NCI-H1092 treated with DMSO at 0.1 percent for 48 hours (cell line): ENCODE results near the gene SFI1.
"Not testable (repeated sequence)": the region's sequence is repeated elsewhere in the genome, so short reads cannot be mapped to it uniquely, and the experiment has no call there.

Experiments used
- DNase-seq: peaks from one replicate; lab custom pipeline; 2025; lab: John Stamatoyannopoulos, UW

SFI1 gene

DNA sequence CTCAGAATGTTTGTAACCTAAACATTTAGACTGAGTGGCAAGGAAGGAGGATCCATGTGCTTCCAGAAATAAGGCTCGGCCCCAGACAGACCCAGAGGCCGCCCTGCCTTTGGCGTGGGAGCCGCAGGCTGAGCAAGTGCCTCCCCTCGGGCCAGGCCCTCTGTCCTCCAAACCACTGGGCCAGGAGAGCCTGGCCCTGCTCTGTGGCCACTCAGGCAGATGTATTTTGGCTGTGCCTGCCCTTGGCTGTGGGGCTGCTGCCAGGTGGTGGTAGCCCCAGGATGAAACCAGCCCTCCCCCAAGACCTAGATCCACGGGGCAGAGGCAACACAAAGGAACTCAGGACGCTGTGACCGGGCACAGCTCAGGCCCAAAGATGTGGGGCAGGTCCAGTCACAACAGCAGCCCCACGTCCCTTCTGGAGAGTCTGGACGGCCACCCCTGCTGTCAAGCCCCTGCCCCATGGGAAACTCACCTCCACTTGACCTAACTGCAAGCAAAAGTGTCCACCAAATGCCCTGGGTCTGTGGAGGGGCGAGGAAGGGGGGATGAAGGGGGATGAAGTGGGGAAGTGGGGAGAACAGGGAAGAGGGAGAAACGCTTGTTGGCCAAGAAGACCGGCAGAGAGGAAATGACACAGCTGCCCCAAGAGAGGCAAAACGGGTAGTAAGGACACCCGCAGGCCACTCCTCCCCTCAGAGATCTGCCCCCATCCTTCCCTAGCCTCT, 141.7 kb downstream of the SFI1 start:
- no peak for DNase-seq

DNA sequence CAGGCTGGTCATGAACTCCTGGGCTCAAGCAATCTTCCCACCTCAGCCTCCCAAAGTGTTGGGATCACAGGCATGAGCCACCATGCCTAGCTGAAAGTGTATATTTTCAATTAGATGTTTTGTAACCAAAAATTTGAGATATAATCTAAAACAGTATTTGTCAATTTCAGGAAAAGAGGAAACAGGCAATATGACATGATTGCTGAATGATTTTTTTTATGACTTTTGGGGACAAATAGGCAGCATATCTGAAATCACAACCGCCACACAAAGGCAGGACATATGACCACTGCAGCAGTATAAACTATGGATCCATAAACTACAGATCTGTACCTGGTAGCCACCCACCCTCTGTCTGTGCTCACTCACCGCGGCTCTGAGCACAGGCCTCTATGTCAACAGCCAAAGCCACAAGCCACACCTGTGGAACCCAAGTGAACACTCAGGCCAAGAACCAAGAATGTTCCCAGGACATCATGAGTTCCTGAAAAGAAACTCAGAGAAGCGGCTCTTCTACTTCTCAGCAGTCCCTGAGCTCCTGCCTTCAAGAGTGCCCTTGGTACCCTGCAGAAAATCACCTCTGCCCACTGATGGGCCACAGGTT, 143.2 kb downstream of the SFI1 start:
- no peak for DNase-seq

GRCh38 chr22:31646186-31647019, 150.1 kb downstream of the SFI1 start:
- DNase-seq, result no peak

DNA sequence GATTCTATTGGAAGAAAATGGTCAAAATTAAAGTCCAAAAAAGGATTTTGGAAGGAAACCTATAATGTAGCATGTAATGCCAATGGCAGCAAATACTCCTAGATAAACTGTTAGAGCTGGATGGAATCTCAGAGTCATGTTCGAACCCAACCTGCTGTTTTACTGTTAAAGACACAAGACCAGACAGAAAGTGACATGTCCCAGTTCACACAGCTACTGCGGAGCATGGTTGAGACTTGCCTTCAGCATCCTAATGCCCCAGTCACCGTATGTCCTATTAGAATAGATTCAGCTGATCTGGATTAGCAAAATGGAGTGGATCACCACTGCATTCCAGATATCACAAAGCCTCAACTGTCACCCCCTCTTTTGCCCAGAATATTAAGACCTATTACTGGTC, 150.7 kb downstream of the SFI1 start:
- no peak for DNase-seq

- DNase-seq, result no peak
Observed at GRCh38 chr22:31647523-31648320, 151.4 kb downstream of the SFI1 start.

GRCh38 chr22:31650391-31650790, 154.1 kb downstream of the SFI1 start:
- DNase-seq, result no peak

DNA sequence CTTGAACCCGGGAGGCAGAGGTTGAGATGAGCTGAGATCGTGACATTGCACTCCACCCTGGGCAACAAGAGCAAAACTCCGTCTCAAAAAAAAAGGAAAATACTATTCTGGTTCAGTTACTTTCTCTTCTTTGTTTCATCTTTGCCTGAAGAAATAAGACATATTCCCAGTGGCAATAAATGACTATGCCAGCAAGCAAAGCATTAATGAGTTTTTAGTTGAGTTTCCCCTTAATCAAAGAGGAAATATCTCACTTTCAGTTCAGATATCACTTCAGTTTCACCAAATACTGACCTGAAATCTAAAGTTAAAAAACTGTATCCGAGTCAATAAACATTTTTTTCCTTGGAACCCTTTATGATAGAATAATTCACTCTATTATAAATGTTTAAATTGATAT, 155.3 kb downstream of the SFI1 start:
- DNase-seq, result no peak

DNA sequence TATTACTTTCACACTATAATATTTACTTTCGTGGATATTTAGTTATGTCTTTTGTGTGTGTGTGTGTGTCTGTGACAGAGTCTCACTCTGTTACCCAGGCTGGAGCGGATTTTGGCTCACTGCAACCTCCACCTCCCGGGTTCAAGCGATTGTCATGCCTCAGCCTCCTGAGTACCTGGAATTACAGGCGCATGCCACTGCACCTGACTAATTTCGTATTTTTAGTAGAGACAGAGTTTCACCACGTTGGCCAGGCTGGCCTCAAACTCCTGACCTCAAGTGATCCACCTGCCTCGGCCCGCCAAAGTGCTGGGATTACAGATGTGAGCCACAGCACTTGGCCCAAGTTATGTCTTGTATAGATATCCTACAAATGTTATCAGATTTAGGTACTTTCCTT, 155.8 kb downstream of the SFI1 start:
- DNase-seq, result no peak

- peak; percentile 3 for DNase-seq
Observed at GRCh38 chr22:31652911-31653684, 156.8 kb downstream of the SFI1 start.

DNA sequence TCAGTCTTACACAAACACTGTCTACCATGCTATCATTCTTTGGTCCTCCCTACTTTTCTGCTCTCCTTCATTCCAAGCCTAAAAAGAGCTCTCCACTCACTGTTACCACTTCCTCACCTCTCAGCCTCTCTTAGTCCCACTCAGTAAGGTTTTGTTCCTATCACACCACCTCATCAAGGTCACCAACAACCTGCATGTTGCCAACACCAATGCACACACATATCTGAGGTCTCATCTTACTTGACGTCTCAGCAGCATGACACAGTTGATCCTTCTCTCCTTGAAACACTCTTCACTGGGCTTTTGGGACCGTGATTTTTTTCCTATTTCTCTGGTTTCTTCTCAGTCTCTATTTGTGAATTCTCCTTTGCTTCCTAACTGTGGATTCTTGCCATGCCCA, 157.6 kb downstream of the SFI1 start:
- DNase-seq, result no peak

- DNase-seq, result no peak
Observed at GRCh38 chr22:31654408-31654807, 158.1 kb downstream of the SFI1 start.

- no peak for DNase-seq
Observed at GRCh38 chr22:31659246-31659645, 162.9 kb downstream of the SFI1 start.

- not testable (repeated sequence) for DNase-seq
Observed at GRCh38 chr22:31660860-31661341, 164.6 kb downstream of the SFI1 start.

DNA sequence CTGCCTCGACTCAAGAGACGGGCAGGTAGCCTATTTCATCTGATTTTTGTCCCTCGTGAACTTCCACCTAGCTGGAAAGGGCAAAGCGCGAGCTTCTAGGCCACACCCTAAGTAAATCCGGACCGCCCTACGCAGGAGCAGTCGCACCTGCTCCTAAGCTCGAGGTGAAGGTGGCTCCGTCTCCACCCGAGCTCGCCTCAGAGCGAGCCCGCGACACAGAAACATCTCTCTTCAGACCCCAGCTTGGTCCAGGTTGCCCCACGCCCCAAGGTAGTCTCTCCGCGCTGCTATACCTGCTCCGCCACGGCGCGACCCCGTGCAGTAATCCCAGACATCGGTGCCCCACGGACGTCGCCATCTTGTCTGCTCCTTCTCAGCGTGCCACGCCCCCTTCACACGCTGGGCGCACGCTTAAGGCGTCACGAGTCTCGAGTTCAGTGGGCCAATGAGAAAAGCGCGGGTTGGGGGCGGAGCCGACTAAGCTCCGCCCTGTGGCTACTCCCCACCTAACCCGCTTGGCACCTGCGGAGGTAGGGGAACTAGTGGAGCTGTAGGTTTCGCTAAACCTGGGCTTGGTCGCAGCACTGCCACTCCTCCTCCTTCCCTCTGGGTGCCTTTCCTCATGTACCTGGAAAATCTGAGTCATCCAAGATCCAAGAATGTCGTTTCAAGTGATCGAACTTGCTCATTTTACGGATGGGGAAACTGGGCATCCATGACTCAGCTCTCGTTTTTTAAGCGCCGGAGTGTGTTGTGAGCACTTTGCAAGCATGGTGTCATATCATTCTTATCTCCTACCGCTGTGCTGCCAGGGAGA, 165.7 kb downstream of the SFI1 start, which contains the start of gene PISD:
TSS of gene PISD (minus strand) at position 365 of the 817 bp plus-strand sequence. CDS start at position 358, 7 bp downstream.
- peak; percentile 95 for DNase-seq

- DNase-seq, result no peak
Observed at GRCh38 chr22:31662668-31663037, 166.3 kb downstream of the SFI1 start.
